GM18505 (cell line): Measurements from ENCODE around the gene TPRG1L.

Experiments used
- ATAC-seq: cut with Tn5 transposase; IDR thresholded peaks from one replicate; pipeline ENCODE4 v1.9.1; 2021; ENCODE audit not compliant: unreplicated experiment
- POLR2A ChIP-seq: IDR thresholded peaks from 4 replicates; pipeline ENCODE4 v1.6.1; 2011; ENCODE audit warnings: borderline replicate concordance; ENCODE audit not compliant: insufficient read depth, insufficient read length; ENCODE audit errors: extremely low read depth

The TPRG1L gene

GRCh38 chr1:3632298-3632697 is 7.5 kb downstream of the TPRG1L start:
- ATAC-seq: no peak
- TF ChIP-seq POLR2A: no peak

- no peak for ATAC-seq
Measured at GRCh38 chr1:3632716-3633343, 8.0 kb downstream of the TPRG1L start.

GRCh38 chr1:3633344-3634058 is 8.7 kb downstream of the TPRG1L start:
- no peak for TF ChIP-seq POLR2A

More at GRCh38 chr1:3632716-3633343, 8.0 kb downstream of the TPRG1L start:
- no peak for TF ChIP-seq POLR2A

GRCh38 chr1:3634059-3634800 is 9.4 kb downstream of the TPRG1L start:
- no peak for ATAC-seq
- TF ChIP-seq POLR2A: no peak

More at GRCh38 chr1:3633344-3634058, 8.7 kb downstream of the TPRG1L start:
- no peak for ATAC-seq

GRCh38 chr1:3636080-3636479 is 11.3 kb downstream of the TPRG1L start:
- TF ChIP-seq POLR2A: no peak
- ATAC-seq: no peak

GRCh38 chr1:3636531-3636930 is 11.7 kb downstream of the TPRG1L start:
- no peak for TF ChIP-seq POLR2A
- no peak for ATAC-seq

GRCh38 chr1:3638027-3638426 is 13.2 kb downstream of the TPRG1L start:
- no peak for TF ChIP-seq POLR2A

GRCh38 chr1:3638676-3639075 is 13.9 kb downstream of the TPRG1L start:
- ATAC-seq: no peak
- no peak for TF ChIP-seq POLR2A

More at GRCh38 chr1:3638027-3638426, 13.2 kb downstream of the TPRG1L start:
- ATAC-seq: no peak

GRCh38 chr1:3639397-3639911 is 14.6 kb downstream of the TPRG1L start:
- no peak for ATAC-seq
- no peak for TF ChIP-seq POLR2A

GRCh38 chr1:3640121-3640837 is 15.5 kb downstream of the TPRG1L start:
- ATAC-seq: no peak

GRCh38 chr1:3641046-3641760 is 16.4 kb downstream of the TPRG1L start:
- ATAC-seq: no peak
- no peak for TF ChIP-seq POLR2A

More at GRCh38 chr1:3640121-3640837, 15.5 kb downstream of the TPRG1L start:
- TF ChIP-seq POLR2A: no peak

GRCh38 chr1:3641816-3642215 is 17.0 kb downstream of the TPRG1L start:
- no peak for ATAC-seq
- TF ChIP-seq POLR2A: no peak
